Keratinocyte (primary cell): ENCODE data around the gene DNM1L.

Source experiments
- CTCF ChIP-seq, 3 experiments: IDR thresholded peaks in 1 of 3; conservative IDR thresholded peaks in 1 of 3; optimal IDR thresholded peaks in 1 of 3; 2 replicates in 2 of 3; 3 replicates in 1 of 3; pipeline versions ENCODE3 to v1.5.1; 2011; ENCODE audit warnings: low read length in 3 of 3, mild to moderate bottlenecking in 3 of 3, moderate library complexity in 2 of 3, control low read depth in 1 of 3, inconsistent platforms in 1 of 3; ENCODE audit not compliant: insufficient read depth in 2 of 3; ENCODE audit errors: extremely low read depth in 1 of 3
- EZH2 ChIP-seq: IDR thresholded peaks from one replicate; pipeline ENCODE4 v1.6.1; 2012; ENCODE audit warnings: inconsistent platforms, mild to moderate bottlenecking, low read length, moderate library complexity

- no peak for TF ChIP-seq CTCF (optimal IDR thresholded peaks at IDR 0.05 in 1 of 3, IDR thresholded peaks at IDR 0.05 in 1 of 3, conservative IDR thresholded peaks at IDR 0.05 in 1 of 3; ENCODE audit: extremely low read depth in 1 of 3, insufficient read depth in 2 of 3, low read length in 3 of 3)
- TF ChIP-seq EZH2: no peak
These were observed 27.7 kb upstream of the DNM1L start for GRCh38 chr12:32651151-32651955.
